ENCODE results near the gene ZBTB34.
"Not testable (repeated sequence)": the region's sequence is repeated elsewhere in the genome, so short reads cannot be mapped to it uniquely, and the experiment has no call there.

The ZBTB34 gene

GRCh38 chr9:126860077-126860756, at the start of gene ZBTB34:
TSS of gene ZBTB34 (plus strand) at chr9:126860639. CDS start at chr9:126879400, 18,761 bp downstream.
- Histone ChIP-seq H3K36me3 (ENCODE audit: control insufficient read depth in 1 of 2, insufficient read depth in 2 of 2, low read length in 2 of 2) (peaks cover 0 to 5% of the 10 kb centered on the region in 2 donors), H3K4me1 (ENCODE audit: control insufficient read depth in 1 of 2, insufficient read depth in 2 of 2, low read length in 2 of 2) (peaks cover 19% of the 10 kb centered on the region in 2 donors), H3K27ac (ENCODE audit: low read depth, low read length) (peak within 1 kb of the TSS; percentile 85), H3K9ac (ENCODE audit: low read depth in 1 of 2, low read length in 2 of 2) (peak within 1 kb of the TSS; percentile 61 to 71), H3K27me3 (ENCODE audit: control insufficient read depth in 1 of 2, insufficient read depth in 2 of 2, low read length in 2 of 2) (no peaks in the 10 kb centered on the region), H3K9me3 (ENCODE audit: control insufficient read depth in 1 of 2, low read length in 2 of 2) (no peaks in the 10 kb centered on the region), H3K4me3 (ENCODE audit: low read depth in 1 of 2, low read length in 2 of 2) (peak within 1 kb of the TSS; percentile 73 to 88)

GRCh38 chr9:126813072-126813471, 47.4 kb upstream of the ZBTB34 start:
- H3K4me3 ChIP-seq (ENCODE audit: low read depth in 1 of 2, low read length in 2 of 2), result no peak overlapping the region
- no peaks in the 10 kb centered on the region for H3K27me3 ChIP-seq (ENCODE audit: control insufficient read depth in 1 of 2, insufficient read depth in 2 of 2, low read length in 2 of 2)
- peaks cover 5 to 10% of the 10 kb centered on the region in 2 donors for H3K9me3 ChIP-seq (ENCODE audit: control insufficient read depth in 1 of 2, low read length in 2 of 2)
- no peak overlapping the region for H3K27ac ChIP-seq (ENCODE audit: low read depth, low read length)
- no peaks in the 10 kb centered on the region for H3K4me1 ChIP-seq (ENCODE audit: control insufficient read depth in 1 of 2, insufficient read depth in 2 of 2, low read length in 2 of 2)
- no peak overlapping the region for H3K9ac ChIP-seq (ENCODE audit: low read depth in 1 of 2, low read length in 2 of 2)
- H3K36me3 ChIP-seq (ENCODE audit: control insufficient read depth in 1 of 2, insufficient read depth in 2 of 2, low read length in 2 of 2), result peaks cover 15 to 39% of the 10 kb centered on the region in 2 donors

- Histone ChIP-seq H3K4me3 (ENCODE audit: low read depth in 1 of 2, low read length in 2 of 2) (no peak overlapping the region), H3K9ac (ENCODE audit: low read depth in 1 of 2, low read length in 2 of 2) (no peak overlapping the region), H3K4me1 (ENCODE audit: control insufficient read depth in 1 of 2, insufficient read depth in 2 of 2, low read length in 2 of 2) (no peaks in the 10 kb centered on the region), H3K27ac (ENCODE audit: low read depth, low read length) (no peak overlapping the region), H3K27me3 (ENCODE audit: control insufficient read depth in 1 of 2, insufficient read depth in 2 of 2, low read length in 2 of 2) (no peaks in the 10 kb centered on the region), H3K36me3 (ENCODE audit: control insufficient read depth in 1 of 2, insufficient read depth in 2 of 2, low read length in 2 of 2) (peaks cover 21 to 45% of the 10 kb centered on the region in 2 donors), H3K9me3 (ENCODE audit: control insufficient read depth in 1 of 2, low read length in 2 of 2) (peaks cover 9 to 19% of the 10 kb centered on the region in 2 donors)
Measured at GRCh38 chr9:126814091-126814490, 46.3 kb upstream of the ZBTB34 start.

GRCh38 chr9:126817615-126818014, 42.8 kb upstream of the ZBTB34 start:
- H3K4me3 ChIP-seq (ENCODE audit: low read depth in 1 of 2, low read length in 2 of 2); H3K4me1 ChIP-seq (ENCODE audit: control insufficient read depth in 1 of 2, insufficient read depth in 2 of 2, low read length in 2 of 2); H3K27ac ChIP-seq (ENCODE audit: low read depth, low read length); H3K9ac ChIP-seq (ENCODE audit: low read depth in 1 of 2, low read length in 2 of 2); H3K27me3 ChIP-seq (ENCODE audit: control insufficient read depth in 1 of 2, insufficient read depth in 2 of 2, low read length in 2 of 2): not testable (repeated sequence)
- H3K36me3 ChIP-seq (ENCODE audit: control insufficient read depth in 1 of 2, insufficient read depth in 2 of 2, low read length in 2 of 2), result peaks cover 22 to 36% of the 10 kb centered on the region in 2 donors
- peaks cover 20 to 33% of the 10 kb centered on the region in 2 donors for H3K9me3 ChIP-seq (ENCODE audit: control insufficient read depth in 1 of 2, low read length in 2 of 2)

GRCh38 chr9:126818482-126818881, 42.0 kb upstream of the ZBTB34 start:
- no peak overlapping the region for H3K9ac ChIP-seq (ENCODE audit: low read depth in 1 of 2, low read length in 2 of 2)
- no peaks in the 10 kb centered on the region for H3K27me3 ChIP-seq (ENCODE audit: control insufficient read depth in 1 of 2, insufficient read depth in 2 of 2, low read length in 2 of 2)
- peaks cover 20 to 33% of the 10 kb centered on the region in 2 donors for H3K9me3 ChIP-seq (ENCODE audit: control insufficient read depth in 1 of 2, low read length in 2 of 2)
- H3K36me3 ChIP-seq (ENCODE audit: control insufficient read depth in 1 of 2, insufficient read depth in 2 of 2, low read length in 2 of 2), result peaks cover 21 to 29% of the 10 kb centered on the region in 2 donors
- no peak overlapping the region for H3K27ac ChIP-seq (ENCODE audit: low read depth, low read length)
- no peaks in the 10 kb centered on the region for H3K4me1 ChIP-seq (ENCODE audit: control insufficient read depth in 1 of 2, insufficient read depth in 2 of 2, low read length in 2 of 2)
- no peak overlapping the region for H3K4me3 ChIP-seq (ENCODE audit: low read depth in 1 of 2, low read length in 2 of 2)

GRCh38 chr9:126819482-126819881, 41.0 kb upstream of the ZBTB34 start:
- peaks cover 21 to 27% of the 10 kb centered on the region in 2 donors for H3K36me3 ChIP-seq (ENCODE audit: control insufficient read depth in 1 of 2, insufficient read depth in 2 of 2, low read length in 2 of 2)
- no peak overlapping the region for H3K27ac ChIP-seq (ENCODE audit: low read depth, low read length)
- H3K4me3 ChIP-seq (ENCODE audit: low read depth in 1 of 2, low read length in 2 of 2), result no peak overlapping the region
- no peak overlapping the region for H3K9ac ChIP-seq (ENCODE audit: low read depth in 1 of 2, low read length in 2 of 2)
- H3K9me3 ChIP-seq (ENCODE audit: control insufficient read depth in 1 of 2, low read length in 2 of 2), result peaks cover 20 to 31% of the 10 kb centered on the region in 2 donors
- no peaks in the 10 kb centered on the region for H3K27me3 ChIP-seq (ENCODE audit: control insufficient read depth in 1 of 2, insufficient read depth in 2 of 2, low read length in 2 of 2)
- H3K4me1 ChIP-seq (ENCODE audit: control insufficient read depth in 1 of 2, insufficient read depth in 2 of 2, low read length in 2 of 2), result no peaks in the 10 kb centered on the region

- Histone ChIP-seq H3K9me3 (ENCODE audit: control insufficient read depth in 1 of 2, low read length in 2 of 2) (peaks cover 16 to 27% of the 10 kb centered on the region in 2 donors), H3K36me3 (ENCODE audit: control insufficient read depth in 1 of 2, insufficient read depth in 2 of 2, low read length in 2 of 2) (peaks cover 24 to 25% of the 10 kb centered on the region in 2 donors), H3K4me3 (ENCODE audit: low read depth in 1 of 2, low read length in 2 of 2) (no peak overlapping the region), H3K27me3 (ENCODE audit: control insufficient read depth in 1 of 2, insufficient read depth in 2 of 2, low read length in 2 of 2) (no peaks in the 10 kb centered on the region), H3K4me1 (ENCODE audit: control insufficient read depth in 1 of 2, insufficient read depth in 2 of 2, low read length in 2 of 2) (no peaks in the 10 kb centered on the region), H3K9ac (ENCODE audit: low read depth in 1 of 2, low read length in 2 of 2) (no peak overlapping the region), H3K27ac (ENCODE audit: low read depth, low read length) (no peak overlapping the region)
Measured at GRCh38 chr9:126822278-126822677, 38.2 kb upstream of the ZBTB34 start.

GRCh38 chr9:126822873-126823272, 37.6 kb upstream of the ZBTB34 start:
- Histone ChIP-seq H3K36me3 (ENCODE audit: control insufficient read depth in 1 of 2, insufficient read depth in 2 of 2, low read length in 2 of 2) (peaks cover 23 to 27% of the 10 kb centered on the region in 2 donors), H3K9me3 (ENCODE audit: control insufficient read depth in 1 of 2, low read length in 2 of 2) (peaks cover 16 to 24% of the 10 kb centered on the region in 2 donors), H3K27me3 (ENCODE audit: control insufficient read depth in 1 of 2, insufficient read depth in 2 of 2, low read length in 2 of 2) (no peaks in the 10 kb centered on the region), H3K4me3 (ENCODE audit: low read depth in 1 of 2, low read length in 2 of 2) (no peak overlapping the region), H3K27ac (ENCODE audit: low read depth, low read length) (no peak overlapping the region), H3K4me1 (ENCODE audit: control insufficient read depth in 1 of 2, insufficient read depth in 2 of 2, low read length in 2 of 2) (no peaks in the 10 kb centered on the region), H3K9ac (ENCODE audit: low read depth in 1 of 2, low read length in 2 of 2) (no peak overlapping the region)

- not testable (repeated sequence) for H3K4me1 ChIP-seq (ENCODE audit: control insufficient read depth in 1 of 2, insufficient read depth in 2 of 2, low read length in 2 of 2); H3K4me3 ChIP-seq (ENCODE audit: low read depth in 1 of 2, low read length in 2 of 2); H3K27ac ChIP-seq (ENCODE audit: low read depth, low read length); H3K9ac ChIP-seq (ENCODE audit: low read depth in 1 of 2, low read length in 2 of 2); H3K27me3 ChIP-seq (ENCODE audit: control insufficient read depth in 1 of 2, insufficient read depth in 2 of 2, low read length in 2 of 2)
- H3K9me3 ChIP-seq (ENCODE audit: control insufficient read depth in 1 of 2, low read length in 2 of 2), result peaks cover 12 to 14% of the 10 kb centered on the region in 2 donors
- H3K36me3 ChIP-seq (ENCODE audit: control insufficient read depth in 1 of 2, insufficient read depth in 2 of 2, low read length in 2 of 2), result peaks cover 17 to 21% of the 10 kb centered on the region in 2 donors
Measured at GRCh38 chr9:126824052-126824451, 36.4 kb upstream of the ZBTB34 start.

- Histone ChIP-seq H3K9ac (ENCODE audit: low read depth in 1 of 2, low read length in 2 of 2) (no peak overlapping the region), H3K4me3 (ENCODE audit: low read depth in 1 of 2, low read length in 2 of 2) (no peak overlapping the region), H3K9me3 (ENCODE audit: control insufficient read depth in 1 of 2, low read length in 2 of 2) (no peaks in the 10 kb centered on the region), H3K4me1 (ENCODE audit: control insufficient read depth in 1 of 2, insufficient read depth in 2 of 2, low read length in 2 of 2) (no peaks in the 10 kb centered on the region), H3K27me3 (ENCODE audit: control insufficient read depth in 1 of 2, insufficient read depth in 2 of 2, low read length in 2 of 2) (no peaks in the 10 kb centered on the region), H3K36me3 (ENCODE audit: control insufficient read depth in 1 of 2, insufficient read depth in 2 of 2, low read length in 2 of 2) (peaks cover 15 to 17% of the 10 kb centered on the region in 2 donors), H3K27ac (ENCODE audit: low read depth, low read length) (no peak overlapping the region)
Measured at GRCh38 chr9:126827227-126827626, 33.2 kb upstream of the ZBTB34 start.
